DOHH2 (cell line): ENCODE measurements around the gene PBX4.

Source experiments
- EZH2phosphoT487 ChIP-seq: fragments of 200-600 bp; sonication (generic); IDR thresholded peaks from 2 replicates; pipeline ENCODE4 v1.6.1; 2017; ENCODE audit warnings: borderline replicate concordance, mild to moderate bottlenecking, antibody characterized with exemption, low read length, moderate library complexity, mixed read lengths
- TF ChIP-seq, protein P1 (sequence below): fragments of 200-600 bp; sonication (generic); IDR thresholded peaks from one replicate; pipeline ENCODE4 v1.5.1; 2014; ENCODE audit warnings: antibody characterized with exemption, mild to moderate bottlenecking, low read depth, low read length; ENCODE audit not compliant: poor library complexity, severe bottlenecking

DNA sequence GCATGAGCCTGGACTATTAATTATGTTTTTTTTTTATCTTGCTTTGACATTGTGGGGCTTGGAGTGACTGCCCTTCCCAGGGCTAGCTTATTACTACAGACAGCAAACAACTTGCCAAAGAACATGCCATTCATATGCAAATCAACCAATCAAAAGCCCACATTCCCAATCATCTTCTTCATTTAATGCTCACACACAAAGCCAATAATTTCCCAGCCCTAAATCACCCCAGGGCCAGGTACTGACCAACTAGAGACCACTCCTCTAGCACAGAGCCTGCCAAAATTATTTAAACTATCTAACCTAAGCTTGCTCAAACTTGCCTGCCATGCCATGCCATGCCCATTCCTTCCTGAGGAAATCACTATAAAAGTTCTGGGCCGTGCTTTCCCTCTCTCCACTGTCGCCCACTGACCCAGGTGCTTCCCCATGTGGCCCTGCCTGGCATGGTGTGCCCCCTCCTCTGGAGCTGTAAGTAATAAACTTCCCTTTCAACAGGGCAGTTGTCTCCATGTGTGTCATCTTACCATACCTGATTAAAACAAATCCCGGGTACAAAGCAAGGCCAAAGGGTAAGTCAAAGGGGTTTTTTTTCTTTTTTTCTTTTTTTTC lies 15.7 kb downstream of the PBX4 start:
- TF ChIP-seq, protein P1, sequence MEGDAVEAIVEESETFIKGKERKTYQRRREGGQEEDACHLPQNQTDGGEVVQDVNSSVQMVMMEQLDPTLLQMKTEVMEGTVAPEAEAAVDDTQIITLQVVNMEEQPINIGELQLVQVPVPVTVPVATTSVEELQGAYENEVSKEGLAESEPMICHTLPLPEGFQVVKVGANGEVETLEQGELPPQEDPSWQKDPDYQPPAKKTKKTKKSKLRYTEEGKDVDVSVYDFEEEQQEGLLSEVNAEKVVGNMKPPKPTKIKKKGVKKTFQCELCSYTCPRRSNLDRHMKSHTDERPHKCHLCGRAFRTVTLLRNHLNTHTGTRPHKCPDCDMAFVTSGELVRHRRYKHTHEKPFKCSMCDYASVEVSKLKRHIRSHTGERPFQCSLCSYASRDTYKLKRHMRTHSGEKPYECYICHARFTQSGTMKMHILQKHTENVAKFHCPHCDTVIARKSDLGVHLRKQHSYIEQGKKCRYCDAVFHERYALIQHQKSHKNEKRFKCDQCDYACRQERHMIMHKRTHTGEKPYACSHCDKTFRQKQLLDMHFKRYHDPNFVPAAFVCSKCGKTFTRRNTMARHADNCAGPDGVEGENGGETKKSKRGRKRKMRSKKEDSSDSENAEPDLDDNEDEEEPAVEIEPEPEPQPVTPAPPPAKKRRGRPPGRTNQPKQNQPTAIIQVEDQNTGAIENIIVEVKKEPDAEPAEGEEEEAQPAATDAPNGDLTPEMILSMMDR, result no peak
- TF ChIP-seq EZH2phosphoT487, result no peak
